Pancreas (tissue), 10 donors: ENCODE results near the gene OBSCN. TPM values are rescaled to one million over a fixed set of nuclear protein-coding genes. Genes with fewer than 3 reads are reported as not detected.

ENCODE experiments used
- ATAC-seq, 4 donors: fragments of 200-7000 bp; cut with Tn5 transposase; one replicate each; pipeline versions ENCODE4 v1.8.0 to v1.9.1; 2020; ENCODE audit warnings: mild to moderate bottlenecking in 4 of 4, moderate library complexity in 4 of 4
- DNase-seq, 6 donors: peaks; one replicate each; pipeline ENCODE4 v3.0.0-alpha.2; 2020
- FAIRE-seq: peaks from 2 replicates; lab custom pipeline; 2012; peaks lifted over from hg19 to GRCh38; lab: Jason Lieb, UNC
- H3K27ac ChIP-seq, 4 donors: fragments of 200-600 bp; sonication (generic); 1 replicate in 3 of 4; 2 replicates in 1 of 4; pipeline versions ENCODE4 v1.5.0 to v1.8.0; 2020
- H3K27me3 ChIP-seq, 4 donors: fragments of 200-600 bp; one replicate each; pipeline ENCODE4 v1.8.0; 2021
- H3K36me3 ChIP-seq, 3 donors: fragments of 200-600 bp; sonication (generic) in 1 of 3; one replicate each; pipeline versions ENCODE4 v1.5.0 to v1.8.0; 2020 to 2021
- H3K4me1 ChIP-seq, 3 donors: fragments of 200-600 bp; one replicate each; pipeline ENCODE4 v1.8.0; 2021
- H3K4me3 ChIP-seq, 4 donors: fragments of 200-600 bp; sonication (generic) in 2 of 4; one replicate each; pipeline versions ENCODE4 v1.5.0 to v1.8.0; 2020 to 2021
- H3K9me3 ChIP-seq, 4 donors: fragments of 200-600 bp; one replicate each; pipeline ENCODE4 v1.8.0; 2021
- WGBS, 2 donors: extraction: QIAGEN DNeasy Blood & Tissue Kit; methylation state at CpG; one replicate each; pipeline ENCODE4 v1.1.7; 2013; 5-methylcytosine and 5-hydroxymethylcytosine counted together
- intact Hi-C, 3 donors: fragments of 100-400 bp; cut with DNase I; formaldehyde crosslinking; loops; one replicate each; pipeline versions ENCODE4 v1.11.1 to v1.14.2; 2022
- polyA plus RNA-seq, 2 donors: library from polyadenylated mRNA; stranded (reverse); fragments of 200-250 nt; gene quantifications; one replicate each; pipeline ENCODE4 v1.2.3, GENCODE V29; 2013
- total RNA-seq, 6 donors: library from RNA; stranded (reverse); fragmentation: NEBNext Ultra II Directional in 4 of 6; extraction: Animal tissue kit (Norgen Biotek cat#: 25700) in 4 of 6; gene quantifications; one replicate each; pipeline versions ENCODE4 v1.2.1 to v1.2.4, GENCODE V29; 2021 to 2023
- TF ChIP-seq, protein P1 (sequence below), 4 donors: fragments of 200-600 bp; sonication (generic) in 3 of 4; IDR thresholded peaks; one replicate each; pipeline versions ENCODE4 v1.5.0 to v1.8.0; 2021; ENCODE audit warnings: antibody characterized with exemption in 4 of 4
- donor health status: healthy with polysubstance abuse.
- donor health status: DM: no; HTN: no; CAD: no; lungs with moderate emphysema.
- donor health status: DM: no; HTN: no; CAD: no.
- donor health status: control.
- donor health status: control.
- donor health status: Bipolar disorder and iron deficiency.
- donor health status: DM: yes; HTN: yes; CAD: no.
- donor health status: DM: no; HTN: no; CAD: no.
- donor health status: DM: no; HTN: no; CAD: no.
- donor health status: DM: yes; HTN: yes; CAD: no.

The OBSCN gene
- total and polyA plus RNA-seq, 8 donors: 7.9 to 61.4 (median 11.3) TPM

GRCh38 chr1:228175316-228176023 is 32.4 kb upstream of the OBSCN start:
- TF ChIP-seq, protein P1, sequence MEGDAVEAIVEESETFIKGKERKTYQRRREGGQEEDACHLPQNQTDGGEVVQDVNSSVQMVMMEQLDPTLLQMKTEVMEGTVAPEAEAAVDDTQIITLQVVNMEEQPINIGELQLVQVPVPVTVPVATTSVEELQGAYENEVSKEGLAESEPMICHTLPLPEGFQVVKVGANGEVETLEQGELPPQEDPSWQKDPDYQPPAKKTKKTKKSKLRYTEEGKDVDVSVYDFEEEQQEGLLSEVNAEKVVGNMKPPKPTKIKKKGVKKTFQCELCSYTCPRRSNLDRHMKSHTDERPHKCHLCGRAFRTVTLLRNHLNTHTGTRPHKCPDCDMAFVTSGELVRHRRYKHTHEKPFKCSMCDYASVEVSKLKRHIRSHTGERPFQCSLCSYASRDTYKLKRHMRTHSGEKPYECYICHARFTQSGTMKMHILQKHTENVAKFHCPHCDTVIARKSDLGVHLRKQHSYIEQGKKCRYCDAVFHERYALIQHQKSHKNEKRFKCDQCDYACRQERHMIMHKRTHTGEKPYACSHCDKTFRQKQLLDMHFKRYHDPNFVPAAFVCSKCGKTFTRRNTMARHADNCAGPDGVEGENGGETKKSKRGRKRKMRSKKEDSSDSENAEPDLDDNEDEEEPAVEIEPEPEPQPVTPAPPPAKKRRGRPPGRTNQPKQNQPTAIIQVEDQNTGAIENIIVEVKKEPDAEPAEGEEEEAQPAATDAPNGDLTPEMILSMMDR (IDR thresholded peaks at IDR 0.05): no peak
- Histone ChIP-seq H3K4me1 (no peaks in the 10 kb centered on the region), H3K27me3 (no peaks in the 10 kb centered on the region), H3K27ac (no peak overlapping the region), H3K9me3 (no peaks in the 10 kb centered on the region), H3K4me3 (no peak overlapping the region), H3K36me3 (peaks cover 0 to 4% (median 0%) of the 10 kb centered on the region in 3 donors)
- FAIRE-seq (no peak), DNase-seq (peak in 2 of 6 donors; percentile 12 to 77), ATAC-seq (no peak)
- intact Hi-C loops: no loop called here
- WGBS, 2 donors: 91 to 92% methylated on average over 18 of the region's 18 CpGs

DNA sequence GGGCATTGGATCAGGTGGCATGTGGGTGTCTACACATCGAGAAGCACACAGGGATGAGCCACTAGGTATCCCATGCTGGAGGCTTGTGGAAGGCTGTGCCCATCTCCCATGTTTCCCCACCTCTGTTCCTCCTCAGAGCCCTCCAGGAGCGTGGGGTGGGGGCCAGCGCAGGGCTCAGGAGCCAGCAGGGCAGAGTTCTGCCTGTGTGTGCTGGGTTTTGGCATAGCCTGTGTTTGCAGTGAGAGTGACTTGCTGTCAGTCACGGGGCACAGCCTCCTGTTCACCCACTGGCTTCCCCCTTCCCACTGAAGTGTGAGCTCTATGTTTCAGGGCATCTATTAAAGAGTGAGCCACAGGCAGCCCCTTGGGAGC is 31.8 kb upstream of the OBSCN start:
- Histone ChIP-seq H3K4me1 (no peaks in the 10 kb centered on the region), H3K4me3 (no peak overlapping the region), H3K27ac (no peak overlapping the region), H3K36me3 (peaks cover 0 to 4% (median 0%) of the 10 kb centered on the region in 3 donors), H3K9me3 (no peaks in the 10 kb centered on the region), H3K27me3 (no peaks in the 10 kb centered on the region)
- TF ChIP-seq, protein P1 (IDR thresholded peaks at IDR 0.05): no peak
- DNase-seq (peak in 1 of 6 donors; percentile 37), FAIRE-seq (no peak), ATAC-seq (no peak)
- 95 to 97% methylated on average over 4 of the region's 4 CpGs for WGBS, 2 donors
- intact Hi-C loops: no loop called here

DNA sequence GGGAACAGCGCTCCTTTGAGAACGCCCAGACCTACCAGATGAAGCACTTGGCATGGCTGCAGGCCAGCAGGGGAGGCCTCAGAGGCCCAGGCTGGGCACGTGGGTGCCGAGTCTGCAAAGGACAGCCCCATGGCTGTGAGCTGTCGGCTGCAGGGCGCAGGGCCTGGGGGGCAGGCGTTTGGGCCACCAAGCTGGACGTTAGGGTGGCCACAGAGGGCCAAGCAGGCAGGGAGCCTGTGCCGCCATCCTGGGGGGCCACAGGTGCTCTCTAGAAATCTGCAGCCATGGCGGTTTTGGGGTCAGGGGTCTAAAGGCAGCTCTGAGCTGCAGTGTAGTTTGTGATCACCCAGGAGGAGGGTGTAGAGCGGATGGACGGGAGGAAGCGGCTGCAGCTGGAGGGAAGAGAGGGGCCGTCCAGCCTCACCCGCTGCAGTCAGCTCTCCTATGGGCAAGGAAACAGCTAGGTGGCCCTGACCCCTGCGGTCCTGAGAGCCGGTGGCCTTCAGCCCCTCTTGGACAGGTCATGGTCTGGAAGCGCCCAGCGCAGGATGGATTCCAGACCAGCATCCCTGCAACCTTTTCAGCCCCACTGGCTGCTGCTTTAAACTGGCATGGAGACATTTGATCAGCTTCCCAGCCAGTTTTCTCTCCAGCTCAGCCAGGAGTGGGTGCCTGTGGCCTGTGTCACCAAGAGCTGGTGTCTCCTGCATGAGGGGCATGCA is 31.2 kb upstream of the OBSCN start:
- Histone ChIP-seq H3K27ac (no peak overlapping the region), H3K36me3 (peaks cover 0 to 4% (median 0%) of the 10 kb centered on the region in 3 donors), H3K9me3 (no peaks in the 10 kb centered on the region), H3K4me1 (no peaks in the 10 kb centered on the region), H3K27me3 (no peaks in the 10 kb centered on the region), H3K4me3 (no peak overlapping the region)
- ATAC-seq (no peak), DNase-seq (peak in 1 of 6 donors; percentile 68), FAIRE-seq (no peak)
- TF ChIP-seq, protein P1 (IDR thresholded peaks at IDR 0.05): no peak
- intact Hi-C loops: no loop called here
- 91 to 95% methylated on average over 19 of the region's 19 CpGs for WGBS, 2 donors

GRCh38 chr1:228177183-228177475 is 30.7 kb upstream of the OBSCN start:
- TF ChIP-seq, protein P1 (IDR thresholded peaks at IDR 0.05): no peak
- intact Hi-C loops: no loop called here
- Histone ChIP-seq H3K4me3 (no peak overlapping the region), H3K27ac (no peak overlapping the region), H3K4me1 (no peaks in the 10 kb centered on the region), H3K36me3 (peaks cover 0 to 4% (median 0%) of the 10 kb centered on the region in 3 donors), H3K9me3 (no peaks in the 10 kb centered on the region), H3K27me3 (no peaks in the 10 kb centered on the region)
- FAIRE-seq (no peak), DNase-seq (no peak), ATAC-seq (no peak)
- WGBS, 2 donors: 90% methylated on average over 5 of the region's 5 CpGs
